Stimulated activated CD8-positive, alpha-beta memory T cell treated with anti-CD3 and anti-CD28 coated beads, Interleukin-12 subunit alpha, Interleukin-12 subunit beta, amount 100 ng/mL, for 1 hour (primary cell): ENCODE results near the gene ALPP.
"Not testable (repeated sequence)": the region's sequence is repeated elsewhere in the genome, so short reads cannot be mapped to it uniquely, and the experiment has no call there.

ENCODE experiments used
- DNase-seq: peaks from one replicate; pipeline ENCODE4 v3.0.0-alpha.2; 2020; ENCODE audit warnings: low read depth

ALPP gene

DNA sequence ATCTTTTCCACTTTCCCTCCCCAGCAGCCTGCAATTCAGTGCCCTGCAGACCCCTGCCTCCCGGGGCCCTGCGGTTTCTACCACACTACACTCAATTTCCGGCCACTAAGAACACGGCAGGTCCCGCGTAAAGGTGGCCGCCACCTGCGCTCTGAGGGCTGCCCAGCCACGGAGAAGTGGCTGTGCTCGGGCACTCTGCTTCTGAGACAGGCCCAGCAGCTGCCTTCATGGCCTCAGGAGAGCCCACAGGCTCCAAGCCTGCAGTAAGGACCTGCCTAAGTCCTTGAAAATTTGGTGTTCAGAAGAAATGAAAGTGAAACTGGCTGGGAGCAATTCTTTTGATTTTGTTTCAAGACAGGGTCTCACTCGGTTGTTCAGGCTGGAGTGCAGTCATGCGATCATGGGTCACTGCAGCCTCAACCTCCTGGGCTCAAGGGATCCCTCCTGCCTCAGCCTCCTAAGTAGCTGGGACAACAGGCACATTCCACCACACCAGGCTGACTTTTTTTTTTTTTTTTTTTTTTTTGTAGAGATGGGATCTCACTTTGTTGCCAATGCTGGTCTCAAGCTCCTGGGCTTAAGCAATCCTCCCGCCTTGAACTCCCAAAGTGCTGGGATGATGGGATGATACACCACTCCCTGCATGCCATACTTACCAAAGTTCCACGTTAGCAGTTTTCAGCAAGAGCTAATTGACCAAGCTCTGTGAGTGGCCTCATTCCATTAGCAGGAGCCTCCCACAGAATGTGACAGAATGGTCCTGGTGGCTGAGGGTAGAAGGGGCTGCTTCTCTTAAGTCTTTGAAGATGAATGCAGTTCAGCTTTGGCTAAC, 14.6 kb upstream of the ALPP start:
- DNase-seq, result no peak

DNA sequence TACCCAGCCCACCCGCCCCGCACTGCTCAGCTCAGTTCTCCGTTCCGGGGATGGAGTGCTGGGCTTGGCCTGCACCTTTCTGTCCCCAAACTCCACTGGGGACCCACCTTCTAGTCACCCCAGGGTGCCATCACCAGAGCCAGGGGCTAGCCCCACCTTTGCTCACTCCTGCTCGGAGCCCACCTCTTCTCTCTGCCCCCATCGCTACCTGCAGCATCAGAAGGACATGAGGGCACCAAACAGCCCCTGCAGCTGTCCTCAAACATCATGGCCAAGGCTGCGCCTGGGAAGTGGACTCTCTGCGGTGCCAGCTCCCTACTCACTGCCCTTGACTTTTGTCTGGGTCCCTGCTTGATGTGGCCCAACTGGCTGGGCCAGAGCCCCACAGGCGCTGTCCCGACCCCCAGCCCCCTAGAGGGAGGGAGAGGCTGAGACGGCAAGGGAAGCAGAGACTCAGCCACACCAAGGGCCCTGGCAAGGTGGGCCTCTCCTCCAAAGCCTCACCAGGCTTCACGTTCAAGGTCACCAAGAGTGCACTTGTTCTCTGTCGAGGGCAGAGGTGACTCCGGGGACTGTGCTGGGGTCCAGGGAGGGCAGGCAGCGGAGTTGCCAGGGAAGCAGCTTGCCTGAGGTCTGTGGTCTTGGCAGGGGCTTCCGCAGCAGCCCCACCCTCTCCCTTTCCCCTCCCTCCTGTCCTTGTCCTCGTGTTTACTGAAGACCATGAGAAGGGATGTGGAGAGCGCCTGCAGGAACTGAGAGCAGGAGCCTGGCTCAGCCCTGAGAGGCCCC, 13.6 kb upstream of the ALPP start:
- DNase-seq, result not testable (repeated sequence)

- DNase-seq, result no peak
Observed at GRCh38 chr2:232365621-232366321, 12.8 kb upstream of the ALPP start.

GRCh38 chr2:232366461-232366860, 12.1 kb upstream of the ALPP start:
- DNase-seq, result not testable (repeated sequence)

DNA sequence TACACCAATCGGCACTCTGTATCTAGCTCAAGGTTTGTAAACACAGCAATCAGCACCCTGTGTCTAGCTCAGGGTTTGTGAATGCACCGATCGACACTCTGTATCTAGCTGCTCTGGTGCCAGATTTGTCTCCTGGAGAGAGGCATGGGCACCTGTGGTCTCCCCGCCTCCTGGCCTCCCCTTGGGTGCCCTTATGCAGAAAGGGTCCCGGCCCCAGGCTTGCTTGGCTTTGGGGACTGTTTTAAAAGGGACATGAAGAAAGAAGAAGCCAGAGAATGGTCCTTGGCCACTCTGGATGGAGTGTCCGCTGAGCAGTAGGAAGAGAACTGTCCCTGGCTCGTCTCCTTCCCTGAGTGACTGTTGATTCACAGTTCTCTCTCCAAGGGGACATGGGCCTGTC, 11.5 kb upstream of the ALPP start:
- DNase-seq, result no peak

- DNase-seq, result no peak
Observed at GRCh38 chr2:232367591-232368233, 10.8 kb upstream of the ALPP start.

GRCh38 chr2:232368311-232368731, 10.2 kb upstream of the ALPP start:
- no peak for DNase-seq

DNA sequence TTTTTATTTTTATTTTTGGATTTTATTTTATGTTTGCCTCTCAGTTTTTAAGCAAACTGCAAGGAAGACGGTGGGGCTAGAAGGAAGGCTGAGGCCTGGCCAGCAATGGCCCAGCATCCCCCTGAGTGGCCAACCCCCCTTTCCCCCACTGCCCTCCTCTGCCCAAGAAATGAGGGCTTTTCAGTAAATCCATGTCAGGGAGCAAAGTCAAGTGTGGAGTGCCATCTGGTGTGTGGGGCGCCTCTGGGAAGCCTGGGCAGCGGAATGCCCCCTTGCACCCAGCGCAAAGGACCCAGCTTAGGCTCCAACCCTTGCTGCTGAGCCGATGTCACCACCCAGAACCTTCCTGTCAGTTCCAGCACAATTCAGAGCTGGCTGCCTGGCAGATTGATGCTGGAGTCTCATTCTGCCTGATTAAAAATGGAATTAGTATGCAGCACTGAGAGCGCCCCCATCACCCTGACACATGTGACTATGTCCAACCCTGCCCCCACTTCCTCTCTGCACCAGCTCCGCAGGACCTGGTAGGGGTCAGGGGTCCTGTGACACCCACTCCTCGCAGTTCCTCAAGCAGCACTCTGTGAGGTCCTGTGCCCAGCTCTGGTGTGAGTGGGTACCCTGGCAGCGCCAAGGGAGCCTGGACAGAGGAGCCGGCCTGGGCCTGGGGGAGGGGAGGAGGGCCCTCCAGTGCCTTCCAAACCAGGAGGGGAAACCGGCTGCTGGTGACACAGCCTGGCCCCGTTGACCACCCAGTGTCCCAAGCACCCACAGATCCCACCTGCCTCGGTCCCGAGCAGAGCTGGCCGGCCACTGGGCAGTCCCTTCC, 9.2 kb upstream of the ALPP start:
- no peak for DNase-seq

- DNase-seq, result not testable (repeated sequence)
Observed at GRCh38 chr2:232370007-232370406, 8.5 kb upstream of the ALPP start.

GRCh38 chr2:232372231-232373208, 6.0 kb upstream of the ALPP start:
- no peak for DNase-seq

- no peak for DNase-seq
Observed at GRCh38 chr2:232374356-232374755, 4.2 kb upstream of the ALPP start.

- DNase-seq, result no peak
Observed at GRCh38 chr2:232375164-232375563, 3.4 kb upstream of the ALPP start.

- DNase-seq, result no peak
Observed at GRCh38 chr2:232376260-232376659, 2.3 kb upstream of the ALPP start.

DNA sequence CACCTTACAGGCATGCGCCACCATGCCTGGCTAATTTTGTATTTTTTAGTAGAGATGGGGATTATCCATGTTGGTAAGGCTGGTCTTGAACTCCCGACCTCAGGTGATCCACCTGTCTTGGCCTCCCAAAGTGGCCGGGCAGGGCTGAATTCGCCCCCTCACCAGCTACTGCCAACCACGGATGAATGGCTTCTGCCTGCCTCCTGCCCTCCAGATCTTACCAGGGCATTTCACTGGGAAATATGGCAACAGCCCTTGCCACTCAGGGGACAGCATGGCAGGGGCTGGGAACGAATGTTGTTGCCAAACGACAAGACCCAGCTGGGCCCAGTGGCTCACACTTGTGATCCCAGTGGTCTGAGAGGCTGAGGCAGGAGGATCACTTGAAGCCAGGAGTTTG, 1.8 kb upstream of the ALPP start:
- no peak for DNase-seq

GRCh38 chr2:232377319-232377718, 1.2 kb upstream of the ALPP start:
- DNase-seq, result no peak

DNA sequence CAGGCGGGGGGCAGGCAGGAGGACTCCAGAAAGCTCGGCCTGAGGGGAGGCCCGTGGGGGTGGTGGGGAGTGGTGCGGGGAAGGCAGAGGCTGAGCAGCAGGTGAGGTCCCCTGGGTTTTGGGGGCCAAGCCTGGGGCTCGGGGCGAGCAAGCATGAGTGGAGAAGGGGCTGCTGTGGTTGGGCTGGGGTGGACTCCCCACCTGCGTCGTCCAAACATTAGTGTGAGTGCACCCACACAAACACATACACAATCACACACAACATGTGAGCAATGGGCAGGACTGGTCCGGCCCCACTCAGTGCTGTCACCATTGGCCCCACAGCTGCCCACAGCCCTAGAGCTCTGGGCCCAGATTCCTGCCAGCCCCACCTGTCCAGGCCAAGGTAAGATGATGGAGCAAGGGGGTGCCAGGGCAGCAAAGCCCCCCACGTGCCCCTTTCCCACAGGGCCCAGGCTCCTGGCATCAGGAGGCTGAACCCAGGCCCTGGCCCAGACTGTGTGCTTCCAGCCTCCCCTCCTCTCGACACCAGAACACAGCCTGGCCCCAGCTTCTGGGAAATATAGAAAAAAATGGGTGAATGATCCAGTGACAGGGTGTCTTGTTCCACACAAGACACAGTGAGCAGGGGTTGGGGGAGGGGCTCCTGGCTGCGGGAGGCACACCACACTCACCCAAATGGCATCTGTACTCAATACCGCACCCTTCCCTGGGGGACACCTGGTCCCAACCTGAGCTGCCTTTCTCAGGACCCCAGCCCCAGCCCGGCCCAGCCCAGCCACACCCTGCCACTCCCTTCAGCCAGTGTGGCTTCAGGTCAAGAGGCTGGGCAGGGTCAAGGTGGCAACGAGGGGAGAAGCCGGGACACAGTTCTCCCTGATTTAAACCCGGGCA, 463 bp upstream of the ALPP start:
- no peak for DNase-seq

DNA sequence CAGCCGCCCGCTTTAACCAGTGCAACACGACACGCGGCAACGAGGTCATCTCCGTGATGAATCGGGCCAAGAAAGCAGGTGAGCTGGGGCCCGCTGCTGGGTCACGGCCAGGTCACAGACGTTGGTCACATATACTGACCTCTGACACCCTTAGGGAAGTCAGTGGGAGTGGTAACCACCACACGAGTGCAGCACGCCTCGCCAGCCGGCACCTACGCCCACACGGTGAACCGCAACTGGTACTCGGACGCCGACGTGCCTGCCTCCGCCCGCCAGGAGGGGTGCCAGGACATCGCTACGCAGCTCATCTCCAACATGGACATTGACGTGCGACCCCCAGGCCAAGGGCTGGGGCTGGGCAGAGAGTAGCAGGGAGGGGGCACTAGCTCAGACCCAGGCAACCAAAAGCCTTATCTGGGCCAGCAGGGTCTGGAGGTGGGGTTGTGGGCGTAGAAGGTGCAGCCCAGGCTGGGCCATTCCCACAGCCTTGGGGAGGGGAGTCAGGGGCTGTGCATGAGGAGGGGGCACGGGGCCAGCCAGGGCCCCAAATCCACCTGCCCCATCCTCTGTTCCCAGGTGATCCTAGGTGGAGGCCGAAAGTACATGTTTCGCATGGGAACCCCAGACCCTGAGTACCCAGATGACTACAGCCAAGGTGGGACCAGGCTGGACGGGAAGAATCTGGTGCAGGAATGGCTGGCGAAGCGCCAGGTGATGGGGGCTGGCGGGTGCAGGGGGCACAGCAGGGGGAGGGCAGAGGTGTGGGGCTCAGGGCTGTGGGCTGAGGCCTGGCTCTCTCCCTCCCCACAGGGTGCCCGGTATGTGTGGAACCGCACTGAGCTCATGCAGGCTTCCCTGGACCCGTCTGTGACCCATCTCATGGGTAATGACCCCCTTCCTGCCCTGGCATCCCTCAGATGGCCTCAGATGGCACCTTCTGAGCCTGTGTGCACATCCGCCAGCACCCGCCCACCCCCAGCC, 1.3 kb downstream of the ALPP start:
- not testable (repeated sequence) for DNase-seq
